OCI-LY7 (cell line): Measurements from ENCODE around the gene PVALEF. TPM values are rescaled to one million over a fixed set of nuclear protein-coding genes. Genes with fewer than 3 reads are reported as not detected.

Experiments
- BruUV-seq: library from RNA; stranded (reverse); fragments of 400-500 nt; replicated peaks from 2 replicates; lab custom pipeline; 2021; lab: Mats Ljungman, UMichigan
- CTCF ChIA-PET: fragments of 300-600 bp; sonication (Branson Sonifier 250); formaldehyde crosslinking; loops from one replicate; lab custom pipeline; 2022; ENCODE audit warnings: antibody characterized with exemption; ENCODE audit not compliant: unreplicated experiment; lab: Charles Lee
- POLR2A ChIA-PET: fragments of 300-600 bp; sonication (Branson Sonifier 250); formaldehyde crosslinking; loops from one replicate; lab custom pipeline; 2022; ENCODE audit warnings: antibody characterized with exemption; lab: Charles Lee
- DNase-seq: peaks from one replicate; pipeline ENCODE4 v3.0.0-alpha.2; 2015; ENCODE audit warnings: low spot score
- H2AFZ ChIP-seq: fragments of 200-600 bp; sonication (generic), shearing (Covaris generic); 2 replicates; pipeline ENCODE4 v1.6.1; 2014; ENCODE audit warnings: mild to moderate bottlenecking, antibody characterized with exemption, low read length, moderate library complexity
- H3K27ac ChIP-seq: fragments of 200-600 bp; sonication (generic); 2 replicates; pipeline ENCODE4 v1.5.1; 2014; ENCODE audit warnings: mixed run types, low read depth, mild to moderate bottlenecking, moderate library complexity, low read length, inconsistent platforms; ENCODE audit not compliant: poor library complexity, severe bottlenecking
- H3K36me3 ChIP-seq: fragments of 200-600 bp; sonication (generic); 2 replicates; pipeline ENCODE4 v1.6.1; 2014; ENCODE audit warnings: mild to moderate bottlenecking, antibody characterized with exemption, low read length, moderate library complexity, mixed read lengths; ENCODE audit not compliant: insufficient read depth
- H3K4me1 ChIP-seq: fragments of 200-600 bp; sonication (generic); 2 replicates; pipeline ENCODE4 v1.5.1; 2014; ENCODE audit warnings: mild to moderate bottlenecking, low read length; ENCODE audit not compliant: insufficient read depth, poor library complexity, severe bottlenecking
- H3K4me2 ChIP-seq: fragments of 200-600 bp; sonication (generic); 2 replicates; pipeline ENCODE4 v1.6.1; 2014; ENCODE audit warnings: mild to moderate bottlenecking, low read length
- H3K4me3 ChIP-seq: fragments of 200-600 bp; sonication (generic); 2 replicates; pipeline ENCODE4 v1.5.1; 2014; ENCODE audit warnings: mild to moderate bottlenecking, low read depth, low read length; ENCODE audit not compliant: poor library complexity, severe bottlenecking
- H3K79me2 ChIP-seq: fragments of 200-600 bp; sonication (generic); 2 replicates; pipeline ENCODE4 v1.6.1; 2016; ENCODE audit warnings: low read depth, mild to moderate bottlenecking, low read length, moderate library complexity, mixed read lengths; ENCODE audit not compliant: insufficient read depth
- H3K9me2 ChIP-seq: fragments of 200-600 bp; sonication (generic); 2 replicates; pipeline ENCODE4 v1.6.1; 2016; ENCODE audit warnings: mild to moderate bottlenecking, low read length, mixed read lengths; ENCODE audit not compliant: insufficient read depth
- H3K9me3 ChIP-seq: fragments of 200-600 bp; sonication (generic); 2 replicates; pipeline ENCODE4 v1.6.1; 2014; ENCODE audit warnings: mild to moderate bottlenecking, mixed run types, low read length, mixed read lengths
- H4K20me1 ChIP-seq: fragments of 200-600 bp; sonication (generic); 2 replicates; pipeline ENCODE4 v1.6.1; 2014; ENCODE audit warnings: mild to moderate bottlenecking, antibody characterized with exemption, low read length, moderate library complexity, mixed read lengths; ENCODE audit not compliant: insufficient read depth
- CTCF ChIP-seq: fragments of 200-600 bp; sonication (generic); conservative IDR thresholded peaks from 2 replicates; pipeline ENCODE4 v1.5.1; 2014; ENCODE audit warnings: mild to moderate bottlenecking, antibody characterized with exemption, low read length, moderate library complexity, mixed read lengths
- EZH2phosphoT487 ChIP-seq: fragments of 200-600 bp; sonication (generic); IDR thresholded peaks from 2 replicates; pipeline ENCODE4 v1.6.1; 2018; ENCODE audit warnings: low read depth, borderline replicate concordance, mild to moderate bottlenecking, mixed run types, antibody characterized with exemption, low read length, moderate library complexity, mixed read lengths
- intact Hi-C: fragments of 100-400 bp; cut with micrococcal nuclease; formaldehyde crosslinking; loops from one replicate; pipeline ENCODE4 v1.10.0; 2022; ENCODE audit not compliant: unreplicated experiment
- total RNA-seq, 2 experiments: library from RNA; depleted of rRNA in 1 of 2; stranded (reverse); fragments of >200 nt in 1 of 2; shearing (Covaris generic) in 1 of 2; gene quantifications; 2 replicates each; pipeline ENCODE4 v1.2.3, GENCODE V29; 2014 to 2022

Gene PVALEF
- total RNA-seq, 2 experiments from 2014 or later: not detected

- Histone ChIP-seq H3K9me3 (no peaks in the 10 kb centered on the region), H3K4me3 (no peak overlapping the region), H3K4me2 (no peak overlapping the region), H3K4me1 (no peaks in the 10 kb centered on the region), H3K36me3 (no peaks in the 10 kb centered on the region), H3K27ac (no peak overlapping the region), H2AFZ (no peak overlapping the region), H3K9me2 (no peaks in the 10 kb centered on the region), H3K79me2 (no peaks in the 10 kb centered on the region), H4K20me1 (no peaks in the 10 kb centered on the region)
- ChIA-PET POLR2A (no interaction called here), CTCF (no interaction called here)
- TF ChIP-seq EZH2phosphoT487: no peak
- no peak for TF ChIP-seq CTCF
- no peak for DNase-seq
- BruUV-seq: no TSS peak
- intact Hi-C loops: no loop called here
These were observed 27.2 kb upstream of the PVALEF start for GRCh38 chr17:81138083-81138482.

DNA sequence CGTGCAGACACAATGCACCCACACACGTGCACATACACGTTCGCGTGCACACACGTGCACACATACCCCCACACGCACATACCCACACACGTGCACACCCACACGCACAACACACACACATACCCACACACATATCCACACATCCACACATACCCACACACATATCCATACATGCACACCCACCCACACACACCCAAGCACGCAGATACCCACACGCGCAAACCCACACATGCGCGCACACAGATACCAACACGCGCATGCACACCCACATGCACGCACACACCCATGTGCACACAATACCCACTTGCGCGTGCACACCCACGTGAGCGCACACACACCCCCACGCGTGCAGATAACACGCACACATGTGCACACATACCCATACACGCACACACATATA is 26.8 kb upstream of the PVALEF start:
- H3K36me3 ChIP-seq: no peaks in the 10 kb centered on the region
- H3K79me2 ChIP-seq: no peaks in the 10 kb centered on the region
- H3K4me1 ChIP-seq: no peaks in the 10 kb centered on the region
- H3K9me3 ChIP-seq: no peaks in the 10 kb centered on the region
- TF ChIP-seq EZH2phosphoT487 (no peak), CTCF (no peak)
- no peak overlapping the region for H3K27ac ChIP-seq
- H2AFZ ChIP-seq: no peak overlapping the region
- no peak for DNase-seq
- ChIA-PET POLR2A (no interaction called here), CTCF (no interaction called here)
- no peaks in the 10 kb centered on the region for H4K20me1 ChIP-seq
- H3K4me2 ChIP-seq: no peak overlapping the region
- no peak overlapping the region for H3K4me3 ChIP-seq
- intact Hi-C loops: no loop called here
- no peaks in the 10 kb centered on the region for H3K9me2 ChIP-seq
- no TSS peak for BruUV-seq

- intact Hi-C loops: no loop called here
- Histone ChIP-seq H4K20me1 (no peaks in the 10 kb centered on the region), H3K79me2 (no peaks in the 10 kb centered on the region), H3K4me1 (no peaks in the 10 kb centered on the region), H3K4me3 (no peak overlapping the region), H3K9me3 (no peaks in the 10 kb centered on the region), H3K36me3 (no peaks in the 10 kb centered on the region), H3K4me2 (no peak overlapping the region), H3K27ac (no peak overlapping the region), H2AFZ (no peak overlapping the region), H3K9me2 (no peaks in the 10 kb centered on the region)
- POLR2A ChIA-PET: no interaction called here
- TF ChIP-seq CTCF (no peak), EZH2phosphoT487 (no peak)
- no TSS peak for BruUV-seq
- CTCF ChIA-PET: no interaction called here
- no peak for DNase-seq
These were observed 25.9 kb upstream of the PVALEF start for GRCh38 chr17:81139428-81139827.
